CD14-positive monocyte (primary cell): ENCODE measurements around the gene CELF2. TPM values are rescaled to one million over a fixed set of nuclear protein-coding genes. Genes with fewer than 3 reads are reported as not detected.

Experiments used
- DNase-seq, 3 donors: peaks; one replicate each; pipeline ENCODE4 v3.0.0-alpha.2; 2011 to 2022
- H2AFZ ChIP-seq: 2 replicates; pipeline ENCODE4 v1.6.0; 2012; ENCODE audit warnings: mild to moderate bottlenecking, low read depth, low read length, inconsistent platforms; ENCODE audit not compliant: insufficient read depth, poor library complexity, severe bottlenecking
- H3K27ac ChIP-seq, 2 donors: 1 replicate in 1 of 2; 2 replicates in 1 of 2; pipeline ENCODE4 v1.5.1; 2012 to 2013; ENCODE audit warnings: low read length in 2 of 2, control low read depth in 1 of 2, inconsistent platforms in 1 of 2, low read depth in 1 of 2, mild to moderate bottlenecking in 1 of 2
- H3K27me3 ChIP-seq, 2 donors: one replicate each; pipeline versions ENCODE4 v1.6.0 to v1.6.1; 2011 to 2013; ENCODE audit warnings: low read length in 2 of 2; ENCODE audit not compliant: control insufficient read depth in 2 of 2, insufficient read depth in 2 of 2
- H3K36me3 ChIP-seq, 2 donors: replicated peaks in 1 of 2; 1 replicate in 1 of 2; 2 replicates in 1 of 2; pipeline versions ENCODE4 v1.5.1 to v1.6.1; 2012 to 2013; ENCODE audit warnings: low read length in 2 of 2, control low read depth in 1 of 2, inconsistent platforms in 1 of 2, mild to moderate bottlenecking in 1 of 2; ENCODE audit not compliant: insufficient read depth in 2 of 2, control insufficient read depth in 1 of 2
- H3K4me1 ChIP-seq, 2 donors: 1 replicate in 1 of 2; 2 replicates in 1 of 2; pipeline versions ENCODE4 v1.5.1 to v1.6.1; 2012 to 2013; ENCODE audit warnings: low read length in 2 of 2, control low read depth in 1 of 2, inconsistent platforms in 1 of 2, mild to moderate bottlenecking in 1 of 2, moderate library complexity in 1 of 2; ENCODE audit not compliant: insufficient read depth in 2 of 2, control insufficient read depth in 1 of 2
- H3K4me2 ChIP-seq: replicated peaks from 2 replicates; pipeline ENCODE3; 2012; ENCODE audit warnings: low read length, moderate library complexity, mild to moderate bottlenecking; ENCODE audit not compliant: poor library complexity, severe bottlenecking; ENCODE audit errors: extremely low read depth
- H3K4me3 ChIP-seq, 3 experiments: fragments of 200-600 bp in 1 of 3; sonication (generic) in 1 of 3; replicated peaks in 1 of 3; 1 replicate in 2 of 3; 2 replicates in 1 of 3; pipeline ENCODE4 v1.5.1; 2011 to 2013; ENCODE audit warnings: low read length in 3 of 3, mild to moderate bottlenecking in 3 of 3, control low read depth in 2 of 3, low read depth in 2 of 3, inconsistent platforms in 1 of 3, moderate library complexity in 1 of 3
- H3K79me2 ChIP-seq: 2 replicates; pipeline ENCODE4 v1.6.0; 2012; ENCODE audit warnings: mild to moderate bottlenecking, control low read depth, inconsistent platforms, low read length, moderate library complexity; ENCODE audit not compliant: insufficient read depth
- H3K9ac ChIP-seq: 2 replicates; pipeline ENCODE4 v1.6.0; 2017; ENCODE audit warnings: low read length, mild to moderate bottlenecking; ENCODE audit not compliant: insufficient read depth, poor library complexity, severe bottlenecking
- H3K9me3 ChIP-seq, 2 donors: replicated peaks in 1 of 2; 1 replicate in 1 of 2; 2 replicates in 1 of 2; pipeline versions ENCODE4 v1.5.1 to v1.6.1; 2012 to 2013; ENCODE audit warnings: low read length in 2 of 2, control low read depth in 1 of 2; ENCODE audit not compliant: control insufficient read depth in 1 of 2, insufficient read depth in 1 of 2
- H4K20me1 ChIP-seq: 2 replicates; pipeline ENCODE4 v1.6.0; 2012; ENCODE audit warnings: mild to moderate bottlenecking, low read length, control low read depth, moderate library complexity; ENCODE audit not compliant: insufficient read depth
- H3K27ac Mint-ChIP-seq, 7 donors: one replicate each; pipeline ENCODE4 v1.8.0; 2020; ENCODE audit warnings: mild to moderate bottlenecking in 7 of 7, mixed read lengths in 7 of 7, moderate library complexity in 6 of 7, inconsistent platforms in 2 of 7
- H3K27me3 Mint-ChIP-seq, 3 donors: one replicate each; pipeline ENCODE4 v1.8.0; 2021 to 2022; ENCODE audit warnings: low read depth in 3 of 3, mild to moderate bottlenecking in 3 of 3, mixed read lengths in 3 of 3, moderate library complexity in 3 of 3, inconsistent platforms in 1 of 3
- H3K36me3 Mint-ChIP-seq, 2 donors: one replicate each; pipeline ENCODE4 v1.8.0; 2020; ENCODE audit warnings: mixed read lengths in 2 of 2, inconsistent platforms in 1 of 2, mild to moderate bottlenecking in 1 of 2
- H3K4me1 Mint-ChIP-seq: one replicate; pipeline ENCODE4 v1.8.0; 2020; ENCODE audit warnings: mild to moderate bottlenecking, mixed read lengths
- H3K4me3 Mint-ChIP-seq, 2 donors: one replicate each; pipeline ENCODE4 v1.8.0; 2020; ENCODE audit warnings: mild to moderate bottlenecking in 2 of 2, mixed read lengths in 2 of 2, moderate library complexity in 1 of 2
- H3K9me3 Mint-ChIP-seq, 7 donors: one replicate each; pipeline ENCODE4 v1.8.0; 2020 to 2022; ENCODE audit warnings: mixed read lengths in 7 of 7, mild to moderate bottlenecking in 6 of 7, moderate library complexity in 6 of 7, inconsistent platforms in 2 of 7
- WGBS: methylation state at CpG from one replicate; pipeline ENCODE4 v1.1.5; 2013; ENCODE audit warnings: missing lambda C conversion rate; ENCODE audit not compliant: insufficient coverage; 5-methylcytosine and 5-hydroxymethylcytosine counted together
- intact Hi-C, 2 donors: fragments of 100-400 bp; cut with micrococcal nuclease; formaldehyde crosslinking; loops; one replicate each; pipeline versions ENCODE4 v1.15.0 to v1.15.1; 2023
- polyA plus RNA-seq, 3 donors: library from polyadenylated mRNA; depleted of rRNA in 1 of 3; unstranded in 2 of 3; stranded (reverse) in 1 of 3; fragments of 300-500 nt in 2 of 3; fragments of >200 nt in 1 of 3; fragmentation: Illumina TruSeq in 2 of 3; gene quantifications; 1 replicate in 2 of 3; 2 replicates in 1 of 3; pipeline ENCODE4 v1.2.3, GENCODE V29; 2012 to 2021
- TF ChIP-seq, protein P1 (sequence below): fragments of 200-600 bp; IDR thresholded peaks from one replicate; pipeline ENCODE4 v1.8.0; 2022; ENCODE audit warnings: antibody characterized with exemption, mild to moderate bottlenecking

Gene CELF2
- polyA plus RNA-seq, 3 donors: 53.5 to 93.3 (median 80.5) TPM

DNA sequence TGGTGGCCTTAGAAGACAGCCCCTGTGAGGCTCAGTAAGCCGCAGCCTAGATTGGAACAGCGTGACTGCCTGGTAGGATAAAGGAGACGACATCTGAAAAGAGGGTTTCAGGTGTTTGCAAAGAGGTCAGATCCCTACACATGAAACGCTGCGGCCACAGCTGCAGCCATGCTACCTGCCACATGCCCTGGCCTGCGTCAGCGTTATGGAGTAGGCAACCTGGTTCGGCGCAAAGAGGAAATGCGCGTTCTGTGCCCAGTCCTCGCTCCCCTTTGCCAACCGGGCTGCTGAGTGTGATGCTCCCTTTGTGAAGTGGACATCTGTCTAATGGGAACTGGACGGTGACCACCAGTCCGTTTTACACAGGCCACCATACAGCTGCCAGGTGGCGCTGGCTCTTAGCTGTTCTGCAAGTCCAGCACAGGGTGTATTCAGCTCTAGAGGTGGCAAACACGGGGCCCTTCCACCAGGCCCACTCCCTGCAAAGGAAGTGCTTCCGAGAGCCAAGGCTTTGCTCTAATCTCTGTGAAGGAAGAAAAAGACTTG lies 160.3 kb downstream of the CELF2 start:
- H2AFZ ChIP-seq: no peak overlapping the region
- TF ChIP-seq, protein P1, sequence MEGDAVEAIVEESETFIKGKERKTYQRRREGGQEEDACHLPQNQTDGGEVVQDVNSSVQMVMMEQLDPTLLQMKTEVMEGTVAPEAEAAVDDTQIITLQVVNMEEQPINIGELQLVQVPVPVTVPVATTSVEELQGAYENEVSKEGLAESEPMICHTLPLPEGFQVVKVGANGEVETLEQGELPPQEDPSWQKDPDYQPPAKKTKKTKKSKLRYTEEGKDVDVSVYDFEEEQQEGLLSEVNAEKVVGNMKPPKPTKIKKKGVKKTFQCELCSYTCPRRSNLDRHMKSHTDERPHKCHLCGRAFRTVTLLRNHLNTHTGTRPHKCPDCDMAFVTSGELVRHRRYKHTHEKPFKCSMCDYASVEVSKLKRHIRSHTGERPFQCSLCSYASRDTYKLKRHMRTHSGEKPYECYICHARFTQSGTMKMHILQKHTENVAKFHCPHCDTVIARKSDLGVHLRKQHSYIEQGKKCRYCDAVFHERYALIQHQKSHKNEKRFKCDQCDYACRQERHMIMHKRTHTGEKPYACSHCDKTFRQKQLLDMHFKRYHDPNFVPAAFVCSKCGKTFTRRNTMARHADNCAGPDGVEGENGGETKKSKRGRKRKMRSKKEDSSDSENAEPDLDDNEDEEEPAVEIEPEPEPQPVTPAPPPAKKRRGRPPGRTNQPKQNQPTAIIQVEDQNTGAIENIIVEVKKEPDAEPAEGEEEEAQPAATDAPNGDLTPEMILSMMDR: no peak
- no peaks in the 10 kb centered on the region for H3K9me3 ChIP-seq
- peaks cover 98 to 100% of the 10 kb centered on the region in 2 donors for H3K4me1 ChIP-seq
- peak overlapping the region; percentile 69 for H3K4me2 ChIP-seq
- peaks cover 33 to 40% of the 10 kb centered on the region in 2 donors for H3K36me3 ChIP-seq
- peak overlapping the region; percentile 92 to 97 (median 95) for H3K27ac Mint-ChIP-seq
- peaks cover 0 to 4% (median 0%) of the 10 kb centered on the region in 7 donors for H3K9me3 Mint-ChIP-seq
- H3K4me3 Mint-ChIP-seq: peak overlapping the region; percentile 51 to 72
- H3K27me3 Mint-ChIP-seq: peaks cover 0 to 1% (median 0%) of the 10 kb centered on the region in 3 donors
- H3K9ac ChIP-seq: peak overlapping the region; percentile 26
- DNase-seq: no peak
- peaks cover 100% of the 10 kb centered on the region for H3K79me2 ChIP-seq
- peaks cover 69% of the 10 kb centered on the region for H3K4me1 Mint-ChIP-seq
- peak overlapping the region; percentile 50 to 91 for H3K27ac ChIP-seq
- peaks cover 79 to 81% of the 10 kb centered on the region in 2 donors for H3K36me3 Mint-ChIP-seq
- no peaks in the 10 kb centered on the region for H3K27me3 ChIP-seq
- 54% methylated on average over 17 of the region's 18 CpGs for WGBS
- H3K4me3 ChIP-seq: peak overlapping the region in 1 of 3 experiments; percentile 58
- peaks cover 100% of the 10 kb centered on the region for H4K20me1 ChIP-seq
- intact Hi-C loops: loop anchor here in 1 of 2 donors (1.0 to 5.0 kb wide), 2 partner anchors 13 to 49 kb away; no protein-coding TSS in a partner anchor

DNA sequence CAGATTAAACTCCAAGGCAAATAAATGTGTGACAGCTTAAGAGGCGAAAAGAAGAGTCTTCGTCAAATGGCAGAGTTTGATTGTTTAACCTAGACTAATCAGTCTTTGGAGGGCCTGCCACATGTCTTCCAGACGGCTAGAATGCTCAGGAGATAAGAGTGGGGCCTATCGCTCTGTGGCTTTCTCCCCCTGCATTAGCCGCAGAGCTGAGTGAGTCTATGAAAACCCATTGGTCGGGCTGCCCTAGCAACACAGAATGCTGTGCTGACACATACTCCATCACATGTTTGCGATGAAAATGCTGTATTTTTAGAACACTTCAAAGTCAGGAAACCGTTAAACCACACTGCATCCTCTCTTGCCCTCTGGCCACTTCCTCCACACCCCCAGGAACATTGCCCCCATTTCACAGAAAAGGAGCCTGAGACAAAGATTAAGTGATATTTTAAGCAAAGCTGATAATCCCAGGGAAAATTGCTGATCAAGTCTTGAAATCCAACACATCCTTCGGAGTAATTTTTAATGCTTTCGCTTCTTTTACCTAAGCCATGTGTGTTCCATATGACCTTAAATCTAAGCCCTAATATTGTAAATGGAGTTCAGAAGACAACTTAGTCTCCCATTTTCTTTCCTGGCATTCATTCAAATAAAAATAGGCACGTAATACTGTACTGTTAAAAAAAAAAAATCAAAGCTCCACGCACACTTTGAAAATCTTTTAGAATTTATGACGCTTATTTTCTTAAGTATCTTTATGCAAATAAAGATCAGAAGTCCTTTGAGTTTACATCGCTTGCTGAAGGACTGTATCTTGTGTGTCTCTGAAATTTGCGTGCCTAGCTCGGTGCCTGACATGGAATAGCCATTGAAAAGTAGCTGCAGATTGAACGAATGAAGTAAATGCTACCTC lies 161.2 kb downstream of the CELF2 start:
- H3K9ac ChIP-seq: no peak overlapping the region
- peak overlapping the region; percentile 69 for H3K4me2 ChIP-seq
- peak; percentile 56 to 83 (median 74) for DNase-seq
- Mint-ChIP-seq H3K27ac (peak overlapping the region; percentile 92 to 97 (median 95)), H3K9me3 (peaks cover 0 to 4% (median 0%) of the 10 kb centered on the region in 7 donors), H3K4me3 (peak overlapping the region; percentile 57 to 81), H3K27me3 (peaks cover 0 to 1% (median 0%) of the 10 kb centered on the region in 3 donors), H3K36me3 (peaks cover 75 to 77% of the 10 kb centered on the region in 2 donors), H3K4me1 (peaks cover 77% of the 10 kb centered on the region)
- TF ChIP-seq, protein P1: no peak
- 31% methylated on average over 7 of the region's 17 CpGs for WGBS
- H3K36me3 ChIP-seq: peaks cover 26 to 41% of the 10 kb centered on the region in 2 donors
- no peak overlapping the region for H2AFZ ChIP-seq
- peak overlapping the region; percentile 74 to 91 for H3K27ac ChIP-seq
- no peaks in the 10 kb centered on the region for H3K27me3 ChIP-seq
- peaks cover 95 to 100% of the 10 kb centered on the region in 2 donors for H3K4me1 ChIP-seq
- peaks cover 100% of the 10 kb centered on the region for H3K79me2 ChIP-seq
- no peaks in the 10 kb centered on the region for H3K9me3 ChIP-seq
- peak overlapping the region in 1 of 3 experiments; percentile 58 for H3K4me3 ChIP-seq
- intact Hi-C loops: loop anchor here in 1 of 2 donors (5.0 kb wide), 1 partner anchor 48 kb away; no protein-coding TSS in a partner anchor
- H4K20me1 ChIP-seq: peaks cover 100% of the 10 kb centered on the region
